Activated T-cell treated with anti-CD3 and anti-CD28 coated beads, Interleukin-2, amount 50 U/mL, for 24 hours (primary cell): ENCODE measurements around the gene DNAJC5.
A peak's percentile ranks its signal among the peaks of the same experiment; 100 is the strongest.
"Not testable (repeated sequence)": the region's sequence is repeated elsewhere in the genome, so short reads cannot be mapped to it uniquely, and the experiment has no call there.

Source experiments
- DNase-seq: peaks from one replicate; pipeline ENCODE4 v3.0.0-alpha.2; 2020
- H3K27ac Mint-ChIP-seq: 2 replicates; pipeline ENCODE4 v1.8.0; 2020; ENCODE audit warnings: mild to moderate bottlenecking, mixed read lengths
- H3K27me3 Mint-ChIP-seq: 2 replicates; pipeline ENCODE4 v1.8.0; 2020; ENCODE audit warnings: mixed read lengths
- H3K36me3 Mint-ChIP-seq: 2 replicates; pipeline ENCODE4 v1.8.0; 2020; ENCODE audit warnings: low read depth, mixed read lengths
- H3K4me1 Mint-ChIP-seq: 2 replicates; pipeline ENCODE4 v1.8.0; 2020; ENCODE audit warnings: low read depth, mixed read lengths
- H3K4me3 Mint-ChIP-seq: 2 replicates; pipeline ENCODE4 v1.8.0; 2020; ENCODE audit warnings: mild to moderate bottlenecking, moderate library complexity, mixed read lengths
- H3K9me3 Mint-ChIP-seq: 2 replicates; pipeline ENCODE4 v1.8.0; 2020; ENCODE audit warnings: mixed read lengths

Gene DNAJC5, protein sequence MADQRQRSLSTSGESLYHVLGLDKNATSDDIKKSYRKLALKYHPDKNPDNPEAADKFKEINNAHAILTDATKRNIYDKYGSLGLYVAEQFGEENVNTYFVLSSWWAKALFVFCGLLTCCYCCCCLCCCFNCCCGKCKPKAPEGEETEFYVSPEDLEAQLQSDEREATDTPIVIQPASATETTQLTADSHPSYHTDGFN

DNA sequence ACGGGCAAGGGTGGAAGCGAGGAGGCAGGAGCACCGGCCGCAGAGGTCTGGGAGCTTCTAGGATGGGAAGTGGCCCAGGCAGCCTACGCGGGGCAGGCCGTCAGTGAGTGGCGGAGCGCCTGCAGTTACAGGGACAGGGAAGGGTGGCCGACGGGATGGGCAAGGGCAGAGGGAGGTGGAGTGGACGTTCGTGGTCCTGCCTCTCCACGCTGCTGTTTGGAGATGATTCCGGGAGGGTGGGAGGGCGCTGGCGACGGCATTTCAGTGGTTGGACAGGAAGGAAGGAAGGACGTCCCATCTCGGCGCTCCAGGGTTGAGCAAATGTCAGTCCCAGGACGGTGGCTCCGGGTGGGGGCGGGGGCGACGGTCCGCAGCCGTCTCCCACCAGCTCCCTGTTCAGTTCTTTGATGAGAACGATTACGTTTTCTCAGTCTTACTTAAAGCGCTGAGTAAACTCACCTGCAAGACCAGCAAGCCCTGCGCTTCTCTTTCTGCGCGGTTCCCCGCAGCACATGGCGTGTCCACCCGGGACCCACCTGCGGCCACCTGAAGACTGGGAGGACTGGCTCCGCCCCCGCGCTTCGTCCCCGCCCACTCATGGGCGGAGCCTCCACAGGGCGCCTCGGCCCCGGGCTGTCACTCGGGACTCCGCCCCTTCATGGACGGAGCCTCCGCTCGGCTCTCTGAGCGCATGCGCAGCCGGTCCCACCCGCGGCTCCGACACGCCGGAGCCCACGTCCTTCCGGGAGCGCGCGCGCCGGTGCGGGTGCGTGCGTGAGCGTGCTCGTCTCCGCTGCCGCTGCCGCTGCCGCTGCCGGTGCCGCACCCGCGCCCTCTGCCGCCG is at the start of gene DNAJC5:
Gene DNAJC5, plus strand, starts transcription at position 769 of the 844 bp plus-strand sequence. CDS start 33,220 bp downstream, outside the sequence.
- Mint-ChIP-seq H3K27ac (peak within 1 kb of the TSS; percentile 96), H3K27me3 (no peaks in the 10 kb centered on the region), H3K4me1 (peaks cover 40% of the 10 kb centered on the region), H3K4me3 (peak within 1 kb of the TSS; percentile 85), H3K9me3 (no peaks in the 10 kb centered on the region), H3K36me3 (peaks cover 60% of the 10 kb centered on the region)
- DNase-seq, result peak; percentile 97

DNA sequence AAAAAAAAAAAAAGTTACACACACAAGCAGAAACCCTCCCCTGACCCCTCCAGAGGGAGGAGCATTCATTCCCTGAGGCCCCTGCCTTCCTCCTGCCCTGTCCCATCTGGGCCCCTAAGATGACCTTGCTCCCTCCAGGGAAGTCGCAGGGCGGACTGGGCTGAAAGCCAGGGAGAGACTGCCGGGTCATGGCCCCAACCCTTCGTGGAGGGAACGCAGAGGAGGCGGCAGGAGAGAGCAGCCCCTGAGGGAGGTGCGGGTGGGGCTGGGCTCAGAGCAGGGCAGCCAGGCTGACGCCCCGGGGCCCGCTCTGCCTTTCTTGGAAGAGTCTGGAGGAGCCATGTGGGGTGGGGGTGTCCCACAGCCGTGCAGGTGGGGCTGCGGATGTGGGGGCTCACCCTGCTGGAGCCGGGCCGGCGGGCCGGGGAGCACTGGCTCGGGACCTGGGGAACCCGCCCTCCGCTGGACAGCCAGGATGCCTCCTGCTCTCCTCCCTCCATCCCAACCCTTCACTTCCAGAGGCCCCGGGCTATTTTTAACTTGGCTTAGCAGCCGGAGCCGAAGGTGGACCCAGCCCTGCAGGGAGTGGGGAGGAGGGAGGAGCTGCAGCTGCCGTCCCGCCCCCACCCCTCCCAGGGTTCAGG is 48.7 kb upstream of the DNAJC5 start:
- Mint-ChIP-seq H3K36me3 (no peaks in the 10 kb centered on the region), H3K27me3 (peaks cover 65% of the 10 kb centered on the region), H3K4me3 (no peak overlapping the region), H3K9me3 (no peaks in the 10 kb centered on the region), H3K27ac (no peak overlapping the region), H3K4me1 (peaks cover 11% of the 10 kb centered on the region)
- DNase-seq, result no peak

DNA sequence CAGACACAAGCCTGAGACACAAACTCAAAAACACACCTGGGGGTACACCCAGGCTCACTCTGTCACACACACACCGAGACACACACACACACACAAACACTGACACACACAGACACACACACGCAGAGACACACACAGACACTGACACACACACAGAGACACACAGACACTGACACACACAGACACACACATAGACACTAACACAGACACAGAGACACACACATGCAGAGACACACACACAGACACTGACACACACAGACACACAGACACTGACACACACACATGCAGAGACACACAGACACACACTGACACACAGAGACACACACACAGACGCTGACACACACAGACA is 48.1 kb upstream of the DNAJC5 start:
- Mint-ChIP-seq H3K36me3 (no peaks in the 10 kb centered on the region), H3K27me3 (peaks cover 66% of the 10 kb centered on the region)

DNA sequence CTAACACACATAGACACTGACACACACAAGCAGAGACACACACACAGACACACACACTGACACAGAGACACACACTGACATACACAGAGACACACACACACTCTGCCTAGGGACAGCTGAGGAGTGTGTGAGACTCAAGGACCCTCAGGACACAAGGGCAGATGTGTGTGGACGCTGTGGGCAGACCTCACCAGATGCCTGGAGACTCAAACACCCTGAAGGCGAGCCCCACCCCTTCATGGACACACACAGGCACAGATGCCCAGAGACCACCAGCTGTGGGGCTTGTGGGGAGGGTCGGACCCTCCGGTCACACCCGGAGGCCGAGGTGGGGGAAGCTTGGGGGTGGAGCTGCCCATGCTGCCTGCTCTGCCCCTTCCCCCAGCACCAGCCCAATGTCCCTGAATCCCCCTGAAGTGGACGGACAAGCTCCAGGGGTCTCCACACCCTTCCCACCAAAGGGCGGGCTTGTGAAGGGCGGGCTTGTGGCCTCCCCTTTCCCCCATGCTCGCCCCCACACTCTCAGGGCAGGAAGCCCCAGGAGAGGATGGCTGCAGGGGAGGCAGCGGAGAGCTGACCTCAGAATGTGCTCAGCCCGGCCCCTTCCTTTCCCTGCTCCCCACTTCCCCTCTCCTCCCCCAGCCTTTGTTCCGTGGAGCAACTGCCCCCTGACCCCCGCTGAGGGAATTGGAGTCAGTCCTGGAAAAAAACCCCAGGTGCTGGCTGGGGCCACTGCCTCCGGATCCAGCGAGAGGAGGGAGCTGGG is 47.5 kb upstream of the DNAJC5 start:
- no peak for DNase-seq
- no peaks in the 10 kb centered on the region for H3K36me3 Mint-ChIP-seq
- H3K9me3 Mint-ChIP-seq, result no peaks in the 10 kb centered on the region
- no peak overlapping the region for H3K27ac Mint-ChIP-seq
- no peak overlapping the region for H3K4me3 Mint-ChIP-seq
- H3K27me3 Mint-ChIP-seq, result peaks cover 64% of the 10 kb centered on the region
- H3K4me1 Mint-ChIP-seq, result peaks cover 16% of the 10 kb centered on the region

More for the DNA sequence above, 48.1 kb upstream of the DNAJC5 start:
- no peak for DNase-seq
- Mint-ChIP-seq H3K27ac (no peak overlapping the region), H3K4me3 (no peak overlapping the region), H3K9me3 (no peaks in the 10 kb centered on the region), H3K4me1 (peaks cover 14% of the 10 kb centered on the region)

DNA sequence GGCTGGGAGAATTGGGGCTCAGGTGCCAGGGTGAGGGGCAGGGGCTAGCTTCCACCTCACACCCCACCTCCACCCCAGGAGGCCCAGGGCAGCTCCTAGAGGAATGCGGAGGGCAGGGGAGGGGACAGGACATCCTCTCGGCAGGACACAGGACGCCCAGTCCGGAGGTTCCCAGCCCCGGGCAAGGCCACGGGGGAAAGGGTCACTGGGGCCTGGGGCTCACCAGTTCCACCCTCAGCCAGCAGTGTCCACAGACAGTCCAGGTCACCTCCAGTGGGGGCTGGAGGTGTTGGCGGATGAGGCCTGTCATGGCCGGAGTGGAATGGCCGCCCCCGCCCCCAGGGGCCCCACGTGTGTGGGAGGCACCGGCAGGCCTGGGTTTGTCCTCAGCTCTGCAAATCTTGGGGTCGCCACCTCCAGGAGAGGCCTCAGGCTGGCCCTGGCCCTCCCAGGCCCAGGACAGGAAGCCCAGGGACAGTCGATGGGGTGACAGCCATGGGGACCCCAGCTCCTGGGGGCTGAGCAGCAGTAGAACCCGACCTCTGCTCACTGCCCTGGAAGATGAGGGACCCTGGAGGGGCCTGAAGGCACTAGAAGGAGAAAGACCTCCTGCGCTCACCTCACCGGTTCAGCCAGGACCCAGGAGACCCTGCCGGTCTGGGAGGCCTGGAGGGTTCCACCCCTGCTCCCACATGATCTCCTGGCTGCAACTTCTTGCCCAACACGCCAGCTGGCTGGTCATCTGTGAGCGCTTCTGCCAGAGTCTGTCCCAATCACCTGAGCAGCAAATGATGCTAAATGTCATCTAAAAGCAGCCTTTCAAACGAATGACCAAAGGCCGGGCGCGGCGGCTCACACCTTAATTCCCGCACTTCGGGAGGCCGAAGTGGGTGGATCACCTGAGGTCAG is 46.7 kb upstream of the DNAJC5 start:
- H3K9me3 Mint-ChIP-seq, result no peaks in the 10 kb centered on the region

DNA sequence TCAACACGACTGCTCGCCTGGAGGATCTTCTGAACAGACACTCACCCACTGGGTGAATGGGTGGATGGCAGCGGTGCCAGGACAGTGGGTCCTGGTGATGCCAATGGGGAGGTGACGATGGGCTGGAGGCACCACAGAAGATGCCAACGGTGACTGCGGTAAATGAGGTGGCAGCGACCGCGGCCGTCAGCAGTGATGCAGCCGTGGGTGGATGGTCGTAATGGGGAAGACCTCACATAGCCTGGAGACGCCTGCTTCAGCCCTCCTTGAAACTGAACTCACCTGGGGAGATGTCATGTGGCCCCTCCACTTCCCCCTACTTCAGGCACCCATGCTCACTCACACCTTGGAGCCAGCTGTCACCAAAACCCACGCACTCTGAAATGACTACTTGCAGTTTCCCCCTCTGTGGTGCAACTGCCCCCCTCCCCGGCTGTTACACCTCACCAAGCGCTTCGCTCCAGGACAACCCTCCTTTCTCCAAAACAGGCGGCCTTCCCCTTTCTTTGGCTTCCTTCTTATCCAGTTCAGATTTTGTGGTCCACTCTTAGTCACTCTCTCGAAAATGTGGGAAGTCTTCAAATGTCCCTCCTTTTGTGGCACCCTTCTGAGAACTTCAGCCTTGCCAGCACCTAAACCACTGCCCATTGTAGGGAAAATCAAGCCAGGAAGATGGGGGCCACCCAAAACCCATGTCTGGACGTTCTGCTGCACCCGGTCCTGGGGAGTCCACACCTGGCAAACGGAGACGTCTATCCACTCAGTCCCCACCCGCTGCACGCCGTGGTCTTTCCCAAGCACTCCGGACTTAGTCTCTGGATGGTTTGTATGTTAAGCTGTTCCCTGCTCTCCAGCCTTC is 44.0 kb upstream of the DNAJC5 start:
- H3K27ac Mint-ChIP-seq, result peak overlapping the region; percentile 26
- no peak overlapping the region for H3K4me3 Mint-ChIP-seq
- peaks cover 15% of the 10 kb centered on the region for H3K4me1 Mint-ChIP-seq

More for the DNA sequence above, 46.7 kb upstream of the DNAJC5 start:
- no peak for DNase-seq
- peaks cover 16% of the 10 kb centered on the region for H3K4me1 Mint-ChIP-seq
- H3K36me3 Mint-ChIP-seq, result no peaks in the 10 kb centered on the region
- no peak overlapping the region for H3K4me3 Mint-ChIP-seq
- H3K27me3 Mint-ChIP-seq, result peaks cover 56% of the 10 kb centered on the region
- H3K27ac Mint-ChIP-seq, result no peak overlapping the region

DNA sequence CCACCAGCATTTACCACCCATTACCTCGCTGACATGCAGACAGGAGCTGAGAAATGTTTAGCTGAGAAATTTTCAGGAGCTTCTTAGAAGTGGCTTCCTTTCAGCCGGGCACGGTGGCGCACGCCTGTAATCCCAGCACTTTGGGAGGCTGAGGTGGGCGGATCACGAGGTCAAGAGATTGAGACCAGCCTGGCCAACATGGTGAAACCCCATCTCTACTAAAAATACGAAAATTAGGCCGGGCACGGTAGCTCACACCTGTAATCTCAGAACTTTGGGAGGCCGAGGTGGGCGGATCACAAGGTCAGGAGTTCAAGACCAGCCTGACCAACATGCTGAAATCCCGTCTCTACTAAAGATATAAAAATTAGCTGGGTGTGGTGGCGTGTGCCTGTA is 43.4 kb upstream of the DNAJC5 start:
- H3K27ac Mint-ChIP-seq, DNase-seq, H3K36me3 Mint-ChIP-seq, H3K4me3 Mint-ChIP-seq, H3K9me3 Mint-ChIP-seq: not testable (repeated sequence)
- Mint-ChIP-seq H3K4me1 (peaks cover 15% of the 10 kb centered on the region), H3K27me3 (peaks cover 33% of the 10 kb centered on the region)

More for the DNA sequence above, 44.0 kb upstream of the DNAJC5 start:
- DNase-seq, result peak; percentile 70
- Mint-ChIP-seq H3K27me3 (peaks cover 36% of the 10 kb centered on the region), H3K36me3 (no peaks in the 10 kb centered on the region), H3K9me3 (no peaks in the 10 kb centered on the region)

DNA sequence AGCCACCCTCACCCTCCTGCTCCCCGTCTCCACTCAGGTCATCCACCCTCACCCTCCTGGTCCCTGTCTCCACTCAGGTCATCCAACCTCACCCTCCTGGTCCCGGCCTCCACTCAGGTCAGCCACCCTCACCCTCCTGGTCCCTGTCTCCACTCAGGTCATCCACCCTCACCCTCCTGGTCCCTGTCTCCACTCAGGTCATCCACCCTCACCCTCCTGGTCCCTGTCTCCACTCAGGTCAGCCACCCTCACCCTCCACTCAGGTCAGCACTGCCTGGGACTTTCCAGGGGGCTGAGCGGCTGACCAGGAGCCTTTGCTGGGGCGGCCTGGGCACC is 41.2 kb upstream of the DNAJC5 start:
- Mint-ChIP-seq H3K4me1 (peaks cover 29% of the 10 kb centered on the region), H3K27me3 (peaks cover 28% of the 10 kb centered on the region)
- not testable (repeated sequence) for H3K4me3 Mint-ChIP-seq, H3K9me3 Mint-ChIP-seq, H3K36me3 Mint-ChIP-seq, H3K27ac Mint-ChIP-seq, DNase-seq

DNA sequence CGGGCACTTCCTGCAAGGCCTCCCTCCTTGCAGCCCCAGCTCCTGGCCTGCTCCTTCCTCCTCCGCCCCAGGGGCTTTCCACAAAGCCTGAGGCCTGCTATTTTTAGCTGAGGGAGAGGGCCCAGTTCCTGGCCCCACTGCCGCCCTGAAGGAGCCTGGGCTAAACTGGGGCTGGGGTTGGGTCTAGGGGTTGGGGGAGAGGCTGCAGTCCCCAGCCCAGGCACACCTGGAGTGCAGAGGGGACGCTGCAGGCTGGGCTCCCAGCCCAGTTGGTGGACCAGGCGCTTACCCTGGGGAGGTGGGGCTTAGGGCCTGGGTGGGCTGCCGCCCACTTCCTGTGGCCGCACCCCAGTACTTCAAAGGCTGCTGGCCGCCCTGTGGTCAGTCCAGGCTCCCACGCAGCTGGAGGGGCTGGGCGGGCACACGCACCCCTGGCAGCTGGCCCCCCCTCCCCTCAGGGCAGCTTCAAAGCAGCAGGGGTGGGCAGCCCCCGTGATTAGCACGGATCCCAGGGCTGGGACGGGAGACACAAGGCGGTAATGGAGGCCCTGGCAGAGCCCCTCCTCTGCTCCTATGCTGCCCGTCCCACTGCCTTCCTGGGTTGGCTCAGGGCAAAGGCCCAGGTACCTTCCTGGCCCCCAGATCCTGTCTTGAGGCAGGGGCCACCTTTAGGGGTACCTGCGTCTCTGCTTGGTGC is 40.7 kb upstream of the DNAJC5 start:
- peaks cover 25% of the 10 kb centered on the region for H3K27me3 Mint-ChIP-seq
- no peak overlapping the region for H3K4me3 Mint-ChIP-seq
- peaks cover 34% of the 10 kb centered on the region for H3K4me1 Mint-ChIP-seq
- DNase-seq, result no peak
- H3K36me3 Mint-ChIP-seq, result no peaks in the 10 kb centered on the region
- H3K9me3 Mint-ChIP-seq, result no peaks in the 10 kb centered on the region
- H3K27ac Mint-ChIP-seq, result no peak overlapping the region

DNA sequence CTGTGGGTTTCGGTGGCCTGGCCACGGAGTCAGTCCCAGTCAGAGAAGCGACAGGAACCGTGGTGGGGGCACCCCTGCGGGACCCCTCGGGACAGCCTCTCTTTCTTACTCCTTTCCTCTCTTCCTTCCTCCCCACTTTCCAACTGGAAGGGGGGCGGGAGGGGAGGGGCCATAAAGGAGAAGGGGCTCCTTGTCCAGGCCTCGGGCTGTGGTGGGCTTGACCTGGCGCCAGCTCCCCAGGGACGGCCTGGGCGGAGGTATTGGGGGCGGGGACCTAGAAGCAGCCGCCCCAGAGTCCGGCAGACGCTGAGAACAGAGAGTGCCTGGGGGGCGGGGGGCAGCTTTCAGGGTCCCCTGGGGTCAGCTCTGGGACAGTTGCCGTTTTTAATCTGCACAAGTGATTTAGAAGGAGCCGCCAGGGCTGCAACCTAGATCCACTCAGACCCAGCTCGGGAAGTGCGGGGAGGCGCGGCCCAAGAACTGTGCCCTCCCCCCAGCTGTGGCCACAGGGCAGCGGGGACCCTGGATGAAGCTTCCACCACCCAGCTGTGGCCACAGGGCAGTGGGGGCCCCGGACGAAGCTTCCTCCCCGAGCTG is 40.1 kb upstream of the DNAJC5 start:
- Mint-ChIP-seq H3K36me3 (no peaks in the 10 kb centered on the region), H3K4me3 (no peak overlapping the region), H3K9me3 (no peaks in the 10 kb centered on the region), H3K4me1 (peaks cover 37% of the 10 kb centered on the region), H3K27me3 (peaks cover 22% of the 10 kb centered on the region), H3K27ac (no peak overlapping the region)
- DNase-seq, result no peak

DNA sequence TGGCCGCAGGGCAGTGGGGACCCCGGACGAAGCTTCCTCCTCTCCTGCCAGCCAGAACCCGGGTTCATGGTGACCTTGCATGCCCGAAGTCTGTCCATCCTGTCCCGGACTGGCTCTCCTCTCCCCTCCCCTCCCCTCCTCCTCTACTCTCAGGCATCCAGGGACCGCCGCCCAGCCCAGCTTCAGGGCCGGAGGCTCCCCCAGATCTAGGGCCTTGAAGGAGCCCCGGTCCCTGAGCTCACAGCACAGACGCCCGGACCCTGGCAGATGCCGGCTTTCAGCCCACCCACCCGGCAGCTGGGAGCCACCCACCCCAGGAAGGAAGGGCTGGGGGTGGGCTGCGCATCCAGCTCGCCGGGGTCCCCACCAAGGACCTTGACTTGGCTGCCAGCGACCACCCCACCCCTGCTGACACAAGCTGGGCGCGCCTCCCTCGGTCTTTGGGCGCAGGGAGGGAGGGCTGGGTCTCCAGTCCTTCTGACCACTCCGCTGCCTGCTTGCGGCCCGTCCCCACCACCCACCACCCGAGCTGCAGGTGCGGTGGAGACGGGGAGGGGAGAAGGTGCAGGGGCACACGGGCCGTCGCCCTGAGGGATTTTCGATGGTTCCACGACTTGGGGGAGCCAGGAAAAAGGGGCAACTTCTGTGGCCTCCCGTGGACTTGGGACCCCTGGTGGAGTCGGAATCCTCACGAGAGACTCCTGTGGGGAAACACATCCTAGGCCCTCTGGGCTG is 39.4 kb upstream of the DNAJC5 start:
- Mint-ChIP-seq H3K9me3 (no peaks in the 10 kb centered on the region), H3K4me3 (no peak overlapping the region), H3K36me3 (peaks cover 2% of the 10 kb centered on the region), H3K27me3 (peaks cover 16% of the 10 kb centered on the region), H3K4me1 (peaks cover 35% of the 10 kb centered on the region), H3K27ac (no peak overlapping the region)
- DNase-seq, result no peak

DNA sequence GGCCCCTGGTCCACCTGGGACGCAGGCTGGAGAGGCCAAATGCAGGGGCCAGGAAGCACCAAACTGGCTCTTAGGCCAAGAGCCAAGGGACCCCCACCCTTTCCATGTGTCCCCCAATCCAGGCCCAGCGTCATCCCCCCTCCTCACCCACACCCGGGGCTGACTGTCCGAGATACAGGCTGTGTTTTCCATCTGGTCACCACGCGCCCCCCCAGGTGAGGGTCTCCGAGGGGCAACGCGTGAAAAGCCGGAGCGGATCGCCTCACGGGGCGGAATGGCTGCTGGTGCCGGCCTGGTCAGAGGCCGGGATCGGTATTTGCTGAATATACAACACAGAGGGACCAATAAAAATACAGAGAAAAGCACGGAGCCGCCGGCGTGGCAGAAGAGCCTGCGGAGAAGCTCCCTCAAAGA is 38.8 kb upstream of the DNAJC5 start:
- no peak overlapping the region for H3K27ac Mint-ChIP-seq
- H3K27me3 Mint-ChIP-seq, result peaks cover 11% of the 10 kb centered on the region
- H3K4me1 Mint-ChIP-seq, result peaks cover 30% of the 10 kb centered on the region
- H3K36me3 Mint-ChIP-seq, result peaks cover 7% of the 10 kb centered on the region
- H3K4me3 Mint-ChIP-seq, result no peak overlapping the region
- DNase-seq, result no peak
- H3K9me3 Mint-ChIP-seq, result no peaks in the 10 kb centered on the region
